ENCODE measurements around the gene CPEB1.

CPEB1 gene

GRCh38 chr15:82540055-82540983 lies 106.8 kb downstream of the CPEB1 start, which contains the start of gene RPS17:
RPS17 (minus strand) TSS chr15:82540457; CDS start chr15:82540428, 29 bp downstream.
- Mint-ChIP-seq H3K27me3 (ENCODE audit: low read depth, poor library complexity) (no peaks in the 10 kb centered on the region), H3K4me1 (peaks cover 54% of the 10 kb centered on the region), H3K27ac (peak within 1 kb of the TSS; percentile 98), H3K4me3 (peak within 1 kb of the TSS; percentile 96), H3K9me3 (no peaks in the 10 kb centered on the region), H3K36me3 (ENCODE audit: low read depth) (peaks cover 39% of the 10 kb centered on the region)
- peak; percentile 98 for DNase-seq
- TF ChIP-seq, protein P1, sequence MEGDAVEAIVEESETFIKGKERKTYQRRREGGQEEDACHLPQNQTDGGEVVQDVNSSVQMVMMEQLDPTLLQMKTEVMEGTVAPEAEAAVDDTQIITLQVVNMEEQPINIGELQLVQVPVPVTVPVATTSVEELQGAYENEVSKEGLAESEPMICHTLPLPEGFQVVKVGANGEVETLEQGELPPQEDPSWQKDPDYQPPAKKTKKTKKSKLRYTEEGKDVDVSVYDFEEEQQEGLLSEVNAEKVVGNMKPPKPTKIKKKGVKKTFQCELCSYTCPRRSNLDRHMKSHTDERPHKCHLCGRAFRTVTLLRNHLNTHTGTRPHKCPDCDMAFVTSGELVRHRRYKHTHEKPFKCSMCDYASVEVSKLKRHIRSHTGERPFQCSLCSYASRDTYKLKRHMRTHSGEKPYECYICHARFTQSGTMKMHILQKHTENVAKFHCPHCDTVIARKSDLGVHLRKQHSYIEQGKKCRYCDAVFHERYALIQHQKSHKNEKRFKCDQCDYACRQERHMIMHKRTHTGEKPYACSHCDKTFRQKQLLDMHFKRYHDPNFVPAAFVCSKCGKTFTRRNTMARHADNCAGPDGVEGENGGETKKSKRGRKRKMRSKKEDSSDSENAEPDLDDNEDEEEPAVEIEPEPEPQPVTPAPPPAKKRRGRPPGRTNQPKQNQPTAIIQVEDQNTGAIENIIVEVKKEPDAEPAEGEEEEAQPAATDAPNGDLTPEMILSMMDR (IDR thresholded peaks at IDR 0.05), result peak; percentile 99

DNA sequence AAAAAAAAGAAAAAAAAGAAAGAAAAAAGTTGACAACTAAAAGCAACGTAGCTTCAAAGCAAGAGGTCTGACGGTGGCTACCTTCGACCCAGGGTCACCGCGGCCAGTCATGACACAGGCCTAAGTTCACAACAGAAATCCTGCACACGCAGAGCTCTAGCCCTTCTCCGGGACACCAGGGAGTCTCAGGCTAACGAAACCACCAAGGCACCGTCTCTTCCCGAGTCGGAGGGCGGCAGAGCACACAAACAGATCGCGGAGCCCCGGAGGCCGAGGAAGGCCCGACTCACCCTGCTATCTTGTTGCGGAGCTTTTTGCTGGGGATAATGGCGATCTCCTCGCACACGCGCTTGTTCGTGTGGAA lies 107.5 kb downstream of the CPEB1 start:
- peak overlapping the region; percentile 96 for H3K4me3 Mint-ChIP-seq
- DNase-seq, result peak; percentile 21
- H3K4me1 Mint-ChIP-seq, result peaks cover 54% of the 10 kb centered on the region
- TF ChIP-seq, protein P1 (IDR thresholded peaks at IDR 0.05), result no peak
- no peaks in the 10 kb centered on the region for H3K27me3 Mint-ChIP-seq (ENCODE audit: low read depth, poor library complexity)
- H3K27ac Mint-ChIP-seq, result peak overlapping the region; percentile 97
- peaks cover 45% of the 10 kb centered on the region for H3K36me3 Mint-ChIP-seq (ENCODE audit: low read depth)
- H3K9me3 Mint-ChIP-seq, result no peaks in the 10 kb centered on the region

GRCh38 chr15:82538961-82539690 lies 108.0 kb downstream of the CPEB1 start:
- peak; percentile 20 for DNase-seq
- Mint-ChIP-seq H3K4me3 (peak overlapping the region; percentile 96), H3K4me1 (peaks cover 54% of the 10 kb centered on the region), H3K36me3 (ENCODE audit: low read depth) (peaks cover 51% of the 10 kb centered on the region), H3K27me3 (ENCODE audit: low read depth, poor library complexity) (no peaks in the 10 kb centered on the region), H3K9me3 (no peaks in the 10 kb centered on the region), H3K27ac (peak overlapping the region; percentile 97)
- TF ChIP-seq, protein P1 (IDR thresholded peaks at IDR 0.05), result no peak

GRCh38 chr15:82537351-82537908 lies 109.7 kb downstream of the CPEB1 start:
- no peaks in the 10 kb centered on the region for H3K27me3 Mint-ChIP-seq (ENCODE audit: low read depth, poor library complexity)
- H3K36me3 Mint-ChIP-seq (ENCODE audit: low read depth), result peaks cover 55% of the 10 kb centered on the region
- no peak for DNase-seq
- H3K4me1 Mint-ChIP-seq, result peaks cover 41% of the 10 kb centered on the region
- H3K9me3 Mint-ChIP-seq, result no peaks in the 10 kb centered on the region
- H3K4me3 Mint-ChIP-seq, result peak overlapping the region; percentile 71
- TF ChIP-seq, protein P1 (IDR thresholded peaks at IDR 0.05), result no peak
- H3K27ac Mint-ChIP-seq, result peak overlapping the region; percentile 93

DNA sequence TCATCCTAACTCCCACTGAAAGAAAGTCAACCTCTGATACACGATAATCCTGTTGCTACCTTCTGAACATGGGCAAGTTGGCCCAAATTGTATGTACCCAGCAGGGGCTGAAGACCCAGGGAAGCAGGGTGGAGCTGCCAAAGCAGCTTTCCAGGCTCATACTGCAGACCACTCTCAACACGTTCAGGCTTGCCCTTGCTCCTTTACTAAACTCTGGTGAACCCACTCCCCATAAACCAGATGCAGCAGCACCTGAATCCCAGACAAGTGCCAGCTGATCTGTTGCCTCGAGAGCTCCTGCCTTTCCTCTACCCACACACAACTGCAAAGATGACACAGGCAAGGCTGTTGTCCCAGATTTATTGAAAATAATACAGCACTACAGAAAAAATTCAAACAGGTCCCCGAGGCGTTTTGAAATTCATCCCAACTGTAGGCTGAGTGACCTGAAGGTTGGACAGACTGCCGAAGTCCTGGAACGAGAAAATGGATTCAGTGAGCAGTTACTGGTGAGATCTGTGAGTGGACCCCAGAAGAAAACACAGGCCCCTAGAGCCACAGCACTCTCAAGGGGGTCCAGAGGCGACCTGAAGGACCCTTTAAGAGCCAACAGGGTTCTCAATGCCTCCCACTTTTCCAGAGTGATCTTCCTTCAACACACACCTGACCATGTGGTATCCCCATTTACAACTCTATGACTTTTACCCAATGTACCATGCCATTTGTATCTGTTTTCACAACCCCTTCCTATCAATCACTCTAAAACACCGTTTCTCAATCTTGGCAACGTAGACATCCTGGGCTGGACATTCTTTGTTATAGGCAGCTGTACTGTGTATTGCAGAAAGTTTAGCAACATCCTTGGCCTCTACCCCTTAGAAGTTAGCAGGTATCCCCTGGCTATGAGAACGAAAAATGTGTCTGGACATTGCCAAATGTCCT lies 110.5 kb downstream of the CPEB1 start:
- H3K27ac Mint-ChIP-seq, result peak overlapping the region; percentile 93
- no peak for DNase-seq
- H3K9me3 Mint-ChIP-seq, result no peaks in the 10 kb centered on the region
- H3K36me3 Mint-ChIP-seq (ENCODE audit: low read depth), result peaks cover 55% of the 10 kb centered on the region
- no peaks in the 10 kb centered on the region for H3K27me3 Mint-ChIP-seq (ENCODE audit: low read depth, poor library complexity)
- TF ChIP-seq, protein P1 (IDR thresholded peaks at IDR 0.05), result no peak
- peak overlapping the region; percentile 58 for H3K4me3 Mint-ChIP-seq
- peaks cover 40% of the 10 kb centered on the region for H3K4me1 Mint-ChIP-seq
